Bronchus fibroblast of lung (primary cell): ENCODE results near the gene ARFGEF3. TPM values are rescaled to one million over a fixed set of nuclear protein-coding genes. Genes with fewer than 3 reads are reported as not detected.

Experiments used
- total RNA-seq: library from RNA; depleted of rRNA; stranded (reverse); fragments of >200 nt; gene quantifications from 2 replicates; pipeline ENCODE4 v1.2.3, GENCODE V29; 2015

Gene ARFGEF3
- total RNA-seq, result under 0.01 TPM in 2 replicates

GRCh38 chr6:138161338-138162110 is at the start of gene ARFGEF3:
TSS of gene ARFGEF3 (plus strand) at chr6:138161939. CDS start at chr6:138162087, 148 bp downstream.

GRCh38 chr6:138218449-138218848 is 56.7 kb downstream of the ARFGEF3 start, which contains the start of gene PBOV1:
TSS of gene PBOV1 (minus strand) at chr6:138218491. CDS start at chr6:138218395, 96 bp downstream.

GRCh38 chr6:138377844-138378243 is 216.1 kb downstream of the ARFGEF3 start, which contains the start of gene SMIM28:
TSS of gene SMIM28 (plus strand) at chr6:138377905. CDS start at chr6:138378073, 168 bp downstream.

Other genes with a start within 250 kb of the ARFGEF3 start
- 33.6 and 38.5 TPM in 2 replicates for gene PERP, start 54.5 kb upstream of the ARFGEF3 start, total RNA-seq
- gene PBOV1, start 56.6 kb downstream of the ARFGEF3 start, total RNA-seq, result not detected in 2 replicates
- not detected in 2 replicates for gene SMIM28, start 216.0 kb downstream of the ARFGEF3 start, total RNA-seq
- gene HEBP2, start 242.3 kb downstream of the ARFGEF3 start, total RNA-seq, result 30.2 and 40.3 TPM in 2 replicates